Retinal pigment epithelial cell (primary cell): Measurements from ENCODE around the gene PTGER2.
A peak's percentile ranks its signal among the peaks of the same experiment; 100 is the strongest.

Experiments used
- DNase-seq: peaks from one replicate; pipeline ENCODE4 v3.0.0-alpha.2; 2010; ENCODE audit warnings: low read depth
- H3K4me3 ChIP-seq: 2 replicates; pipeline ENCODE4 v1.5.1; 2011; ENCODE audit warnings: mild to moderate bottlenecking, low read length, control low read depth, moderate library complexity
- TF ChIP-seq, protein P1 (sequence below): conservative IDR thresholded peaks from 2 replicates; pipeline ENCODE4 v1.5.1; 2011; ENCODE audit warnings: low read depth, low read length, control low read depth, inconsistent platforms

PTGER2 gene

DNA sequence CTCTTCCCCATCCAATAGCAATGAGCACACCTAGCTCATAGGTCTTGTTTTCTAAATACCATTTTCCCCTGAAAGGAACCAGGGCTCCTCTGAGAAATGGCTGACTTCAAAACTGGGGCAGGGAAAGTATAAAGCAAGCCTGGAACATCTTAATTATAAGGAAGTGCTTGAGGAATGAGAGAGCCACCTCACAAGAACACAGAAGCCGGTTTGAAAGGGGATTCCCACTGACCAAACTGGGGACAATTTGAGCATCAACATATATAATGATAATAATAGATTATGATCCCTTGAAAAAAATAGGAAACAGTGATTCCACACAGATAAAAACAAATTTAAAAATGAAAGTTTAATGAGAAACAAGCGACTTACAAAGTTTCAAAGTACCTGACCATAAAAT is 22.1 kb downstream of the PTGER2 start:
- TF ChIP-seq, protein P1, sequence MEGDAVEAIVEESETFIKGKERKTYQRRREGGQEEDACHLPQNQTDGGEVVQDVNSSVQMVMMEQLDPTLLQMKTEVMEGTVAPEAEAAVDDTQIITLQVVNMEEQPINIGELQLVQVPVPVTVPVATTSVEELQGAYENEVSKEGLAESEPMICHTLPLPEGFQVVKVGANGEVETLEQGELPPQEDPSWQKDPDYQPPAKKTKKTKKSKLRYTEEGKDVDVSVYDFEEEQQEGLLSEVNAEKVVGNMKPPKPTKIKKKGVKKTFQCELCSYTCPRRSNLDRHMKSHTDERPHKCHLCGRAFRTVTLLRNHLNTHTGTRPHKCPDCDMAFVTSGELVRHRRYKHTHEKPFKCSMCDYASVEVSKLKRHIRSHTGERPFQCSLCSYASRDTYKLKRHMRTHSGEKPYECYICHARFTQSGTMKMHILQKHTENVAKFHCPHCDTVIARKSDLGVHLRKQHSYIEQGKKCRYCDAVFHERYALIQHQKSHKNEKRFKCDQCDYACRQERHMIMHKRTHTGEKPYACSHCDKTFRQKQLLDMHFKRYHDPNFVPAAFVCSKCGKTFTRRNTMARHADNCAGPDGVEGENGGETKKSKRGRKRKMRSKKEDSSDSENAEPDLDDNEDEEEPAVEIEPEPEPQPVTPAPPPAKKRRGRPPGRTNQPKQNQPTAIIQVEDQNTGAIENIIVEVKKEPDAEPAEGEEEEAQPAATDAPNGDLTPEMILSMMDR, result no peak

DNA sequence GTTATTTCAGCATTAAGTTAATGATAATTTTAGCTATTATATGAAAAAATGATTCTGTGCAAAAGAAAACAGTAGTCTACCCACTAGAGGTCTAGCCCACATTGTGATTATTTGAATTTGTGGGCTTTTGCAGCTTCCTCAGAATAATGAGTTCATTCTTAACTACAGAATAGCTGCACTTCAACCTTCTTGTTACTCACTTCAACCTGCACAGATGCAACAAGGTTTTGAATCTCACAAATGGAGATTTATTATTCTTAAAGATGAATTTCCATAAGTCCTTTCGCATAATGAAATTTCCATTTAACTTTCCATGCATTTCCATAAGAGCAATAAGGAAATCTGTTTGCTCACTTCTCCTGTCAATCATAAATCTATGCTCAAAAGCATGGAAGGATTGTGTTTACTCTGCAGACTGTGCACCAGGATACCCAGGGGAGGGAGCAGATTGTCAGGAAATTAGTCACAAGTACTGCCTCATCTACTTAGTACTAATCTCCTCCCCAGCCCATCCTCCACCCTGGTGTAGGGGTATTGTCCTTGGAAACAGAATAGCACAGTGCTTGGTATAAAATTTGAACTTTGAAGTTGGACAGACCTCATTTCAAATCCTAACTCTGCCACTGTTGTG is 24.1 kb downstream of the PTGER2 start:
- DNase-seq, result peak; percentile 93
- no peak overlapping the region for H3K4me3 ChIP-seq
- TF ChIP-seq, protein P1, result no peak

More for the DNA sequence above, 22.1 kb downstream of the PTGER2 start:
- no peak overlapping the region for H3K4me3 ChIP-seq
- DNase-seq, result no peak

DNA sequence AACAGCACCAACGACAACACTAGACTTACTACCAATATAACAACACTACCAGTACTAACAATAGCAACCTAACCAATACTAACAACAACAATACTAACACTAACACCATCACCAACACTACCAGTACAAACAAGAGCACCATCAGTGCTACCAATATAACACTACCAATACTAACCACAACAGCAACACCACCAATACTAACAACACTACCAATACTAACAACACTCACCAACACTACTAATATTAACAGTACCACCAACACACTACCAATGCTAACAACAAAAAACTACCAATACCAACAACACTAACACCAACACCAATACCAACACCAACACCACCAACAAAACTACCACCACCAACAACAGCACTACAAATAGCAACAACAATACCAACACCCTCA is 25.1 kb downstream of the PTGER2 start:
- TF ChIP-seq, protein P1, result no peak
- no peak for DNase-seq

DNA sequence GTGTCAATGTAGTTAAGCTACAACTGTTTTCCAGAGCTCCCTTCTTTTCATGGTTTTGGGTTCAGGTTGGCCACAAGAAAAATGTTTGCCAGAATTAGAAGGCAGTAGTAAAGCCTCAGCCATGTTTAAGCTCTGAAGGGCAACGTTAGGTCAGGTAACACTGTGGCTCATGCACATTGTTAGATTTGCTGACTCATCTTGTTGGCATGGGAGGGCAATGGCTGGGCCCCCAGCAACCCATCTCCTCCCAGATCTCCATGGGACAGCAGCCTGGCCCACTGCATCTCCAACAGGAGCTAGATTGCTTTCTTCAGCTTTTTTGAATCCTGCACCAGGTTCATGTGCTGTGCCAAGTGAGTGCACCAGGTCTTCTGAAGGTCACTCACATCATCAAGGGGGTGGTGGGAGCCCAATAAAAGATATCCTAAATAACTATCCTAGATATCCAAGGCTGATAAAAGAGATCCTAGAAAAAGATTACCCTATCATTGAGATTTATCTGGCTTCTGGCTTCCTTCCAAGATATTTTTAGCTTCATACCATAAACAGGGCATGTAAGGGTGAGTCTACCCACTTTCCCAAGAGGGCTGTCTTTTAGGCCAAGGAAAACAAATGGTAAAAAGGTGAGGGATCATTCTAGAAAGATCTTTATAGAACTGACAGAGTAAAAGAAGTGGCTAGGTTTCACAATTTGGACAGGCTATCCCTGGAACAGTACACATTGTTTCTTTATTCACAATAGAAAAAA is 28.9 kb downstream of the PTGER2 start:
- no peak overlapping the region for H3K4me3 ChIP-seq
- no peak for DNase-seq
- TF ChIP-seq, protein P1, result no peak

More for the DNA sequence above, 25.1 kb downstream of the PTGER2 start:
- no peak overlapping the region for H3K4me3 ChIP-seq

DNA sequence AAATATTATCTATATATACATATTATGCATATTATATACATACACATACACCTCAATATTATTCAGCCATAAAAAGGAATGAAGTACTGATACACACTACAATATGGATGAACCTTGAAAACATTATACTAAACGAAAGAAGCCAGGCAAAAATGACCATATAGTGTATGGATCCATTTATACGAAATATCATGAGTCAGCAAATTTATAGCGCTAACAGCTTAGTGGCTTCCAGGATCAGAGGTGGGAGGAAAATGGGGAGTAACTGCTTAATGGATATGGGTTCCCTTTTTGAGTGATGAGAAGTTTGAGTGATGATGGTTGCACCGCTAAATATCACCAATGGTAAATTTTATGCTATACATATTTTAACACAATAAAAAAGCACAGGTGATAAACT is 32.7 kb downstream of the PTGER2 start:
- no peak for DNase-seq
- H3K4me3 ChIP-seq, result no peak overlapping the region
- TF ChIP-seq, protein P1, result no peak

DNA sequence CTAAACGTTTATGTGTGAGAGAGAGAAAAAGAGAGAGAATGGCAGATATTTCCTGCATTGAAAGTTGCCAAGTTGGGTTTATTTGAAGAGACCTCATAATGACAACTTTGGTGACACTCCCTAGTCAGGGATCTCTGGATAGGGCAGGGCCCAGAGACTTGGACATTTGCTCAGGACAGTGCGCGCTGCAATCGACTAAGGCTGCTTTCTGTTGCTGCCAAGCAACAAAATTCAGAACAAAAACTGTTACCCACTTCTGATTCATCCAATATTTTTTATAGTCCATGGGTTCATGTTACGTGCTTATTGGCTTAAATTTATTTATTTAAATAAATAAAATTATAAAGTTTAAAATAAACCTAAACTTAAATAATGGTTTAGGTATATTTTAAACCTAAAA is 34.2 kb downstream of the PTGER2 start:
- TF ChIP-seq, protein P1, result no peak
- H3K4me3 ChIP-seq, result no peak overlapping the region
- DNase-seq, result no peak

DNA sequence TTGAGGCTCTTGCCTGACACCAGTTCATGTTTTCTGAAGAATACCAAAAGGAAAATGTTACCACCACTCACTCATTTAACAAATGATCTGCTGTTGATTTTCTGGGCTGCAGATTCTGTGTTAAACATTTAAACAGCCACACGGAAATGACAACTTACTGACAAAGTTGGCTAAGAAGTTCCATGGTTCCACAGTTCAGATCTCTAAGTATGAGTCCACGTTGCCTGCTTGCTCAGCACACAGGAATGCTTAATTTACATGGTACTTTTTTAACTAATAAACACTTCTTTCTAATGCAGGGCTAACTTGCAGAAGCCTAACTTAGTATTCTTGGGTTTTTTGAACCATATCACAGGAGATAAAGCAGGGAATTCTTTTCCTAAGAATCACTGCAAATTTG is 34.7 kb downstream of the PTGER2 start:
- DNase-seq, result no peak
- no peak overlapping the region for H3K4me3 ChIP-seq
- TF ChIP-seq, protein P1, result no peak
